Fibroblast of skin of left quadriceps (primary cell): ENCODE results near the gene SPNS2.

Experiments
- DNase-seq, 2 experiments: peaks; one replicate each; pipeline ENCODE4 v3.0.0-alpha.2; 2013; ENCODE audit warnings: low read depth in 2 of 2

The SPNS2 gene

GRCh38 chr17:4498461-4499397, at the start of gene SPNS2:
Gene SPNS2 (plus strand): TSS chr17:4498881. CDS start chr17:4499048, 167 bp downstream.
- DNase-seq, result no peak

GRCh38 chr17:4449736-4450135, 48.9 kb upstream of the SPNS2 start:
- no peak for DNase-seq

GRCh38 chr17:4450710-4451316, 47.9 kb upstream of the SPNS2 start:
- no peak for DNase-seq

- no peak for DNase-seq
Measured at GRCh38 chr17:4453812-4454591, 44.7 kb upstream of the SPNS2 start.

- no peak for DNase-seq
Measured at GRCh38 chr17:4460661-4461060, 38.0 kb upstream of the SPNS2 start.

GRCh38 chr17:4463818-4464476, 34.7 kb upstream of the SPNS2 start:
- no peak for DNase-seq

- no peak for DNase-seq
Measured at GRCh38 chr17:4465786-4466185, 32.9 kb upstream of the SPNS2 start.

- DNase-seq, result no peak
Measured at GRCh38 chr17:4467287-4467686, 31.4 kb upstream of the SPNS2 start.

- DNase-seq, result no peak
Measured at GRCh38 chr17:4469552-4469951, 29.1 kb upstream of the SPNS2 start.

- DNase-seq, result no peak
Measured at GRCh38 chr17:4472286-4472685, 26.4 kb upstream of the SPNS2 start.

GRCh38 chr17:4474093-4474492, 24.6 kb upstream of the SPNS2 start:
- no peak for DNase-seq

GRCh38 chr17:4475001-4475400, 23.7 kb upstream of the SPNS2 start:
- no peak for DNase-seq

GRCh38 chr17:4475463-4475862, 23.2 kb upstream of the SPNS2 start:
- DNase-seq, result no peak

- no peak for DNase-seq
Measured at GRCh38 chr17:4476017-4476416, 22.7 kb upstream of the SPNS2 start.

GRCh38 chr17:4476511-4477070, 22.1 kb upstream of the SPNS2 start:
- DNase-seq, result no peak

GRCh38 chr17:4477255-4477791, 21.4 kb upstream of the SPNS2 start:
- DNase-seq, result no peak

GRCh38 chr17:4478318-4478830, 20.3 kb upstream of the SPNS2 start:
- no peak for DNase-seq

- no peak for DNase-seq
Measured at GRCh38 chr17:4479340-4479981, 19.2 kb upstream of the SPNS2 start.

GRCh38 chr17:4479982-4480751, 18.5 kb upstream of the SPNS2 start:
- DNase-seq, result no peak
